Heart right ventricle (tissue), 16 donors: ENCODE data around the gene GNL2. TPM values are rescaled to one million over a fixed set of nuclear protein-coding genes. Genes with fewer than 3 reads are reported as not detected.

Source experiments
- ATAC-seq, 8 donors: fragments of 200-7000 bp; cut with Tn5 transposase; one replicate each; pipeline ENCODE4 v1.9.1; 2020; ENCODE audit warnings: mild to moderate bottlenecking in 8 of 8, moderate library complexity in 8 of 8, moderate number of reproducible peaks in 1 of 8
- DNase-seq, 2 donors: peaks; one replicate each; pipeline ENCODE4 v3.0.0-alpha.2; 2020
- H3K27ac ChIP-seq, 10 donors: fragments of 200-600 bp; sonication (generic) in 2 of 10; one replicate each; pipeline versions ENCODE4 v1.5.0 to v1.8.0; 2020 to 2022; ENCODE audit warnings: mild to moderate bottlenecking in 3 of 10
- H3K27me3 ChIP-seq, 7 donors: fragments of 200-600 bp; one replicate each; pipeline ENCODE4 v1.8.0; 2021 to 2022; ENCODE audit warnings: mild to moderate bottlenecking in 2 of 7
- H3K36me3 ChIP-seq, 9 donors: fragments of 200-600 bp; sonication (generic) in 1 of 9; one replicate each; pipeline versions ENCODE4 v1.5.0 to v1.8.0; 2020 to 2022; ENCODE audit warnings: mild to moderate bottlenecking in 2 of 9
- H3K4me1 ChIP-seq, 9 donors: fragments of 200-600 bp; sonication (generic) in 1 of 9; one replicate each; pipeline versions ENCODE4 v1.5.0 to v1.8.0; 2020 to 2022; ENCODE audit warnings: mild to moderate bottlenecking in 4 of 9
- H3K4me3 ChIP-seq, 10 donors: fragments of 200-600 bp; sonication (generic) in 2 of 10; one replicate each; pipeline versions ENCODE4 v1.5.0 to v1.8.0; 2020 to 2022; ENCODE audit warnings: mild to moderate bottlenecking in 7 of 10, moderate library complexity in 2 of 10
- H3K9me3 ChIP-seq, 11 donors: fragments of 200-600 bp in 10 of 11; sonication (generic) in 2 of 11; one replicate each; pipeline versions ENCODE4 v1.5.0 to v1.8.0; 2013 to 2022; ENCODE audit warnings: mild to moderate bottlenecking in 2 of 11, control low read depth in 1 of 11, moderate library complexity in 1 of 11
- WGBS, 2 donors: extraction: QIAGEN DNeasy Blood & Tissue Kit; methylation state at CpG; one replicate each; pipeline ENCODE4 v1.1.7; 2013; ENCODE audit warnings: inconsistent platforms in 1 of 2; 5-methylcytosine and 5-hydroxymethylcytosine counted together
- intact Hi-C, 10 donors: fragments of 100-400 bp; cut with DNase I; formaldehyde crosslinking; loops; one replicate each; pipeline versions ENCODE4 v1.11.1 to v1.14.2; 2022
- polyA plus RNA-seq, 2 donors: library from polyadenylated mRNA; stranded (reverse); fragments of 200-250 nt; gene quantifications; one replicate each; pipeline ENCODE4 v1.2.3, GENCODE V29; 2013
- total RNA-seq, 10 donors: library from RNA; stranded (reverse); fragmentation: NEBNext Ultra II Directional in 3 of 10; extraction: Animal tissue kit (Norgen Biotek cat#: 25700) in 3 of 10; gene quantifications; one replicate each; pipeline versions ENCODE4 v1.2.1 to v1.2.4, GENCODE V29; 2021 to 2023
- TF ChIP-seq, protein P1 (sequence below), 9 donors: fragments of 200-600 bp; sonication (generic) in 2 of 9; IDR thresholded peaks; one replicate each; pipeline versions ENCODE4 v1.5.0 to v1.8.0; 2021 to 2022; ENCODE audit warnings: antibody characterized with exemption in 9 of 9, mild to moderate bottlenecking in 5 of 9, moderate library complexity in 1 of 9
- donor health status: Arrhythmogenic right ventricular cardiomyopathy.
- donor health status: ischemic (EF 13 %, LVEDD 7.1; RV severe dilation, severe dysfunction).
- donor health status: healthy with polysubstance abuse.
- donor health status: DM: no; HTN: yes; CAD: no.
- donor health status: DM: no; HTN: no; CAD: no.
- donor health status: ischemic (EF 25% LVEDD 6.9; RV normal size, moderate dysfunction).
- donor health status: ischemic (EF 25% LVEDD 5.7; RV mildly dilated, moderate dysfunction).
- donor health status: healthy.
- donor health status: DM: yes; HTN: yes; CAD: no.
- donor health status: Ischemic cardiomyopathy.
- donor health status: ischemic (EF 35%, LVEDD 5.7; RV mildly dilated, moderate dysfunction).
- donor health status: nonischemic (EF 11% LVEDD 7.7; RV severe dilation, severe dysfunction).
- donor health status: DM: yes; HTN: yes; CAD: no.
- donor health status: PGD.
- donor health status: ischemic (EF 29% LVEDD 5.4; RV normal size, mild dysfunction).
- donor health status: nonischemic (EF 23%, LVEDD 6.1; RV moderate dilation, normal function).

GNL2 gene
- total and polyA plus RNA-seq, 12 donors = 20.2 to 196 (median 23.1) TPM

DNA sequence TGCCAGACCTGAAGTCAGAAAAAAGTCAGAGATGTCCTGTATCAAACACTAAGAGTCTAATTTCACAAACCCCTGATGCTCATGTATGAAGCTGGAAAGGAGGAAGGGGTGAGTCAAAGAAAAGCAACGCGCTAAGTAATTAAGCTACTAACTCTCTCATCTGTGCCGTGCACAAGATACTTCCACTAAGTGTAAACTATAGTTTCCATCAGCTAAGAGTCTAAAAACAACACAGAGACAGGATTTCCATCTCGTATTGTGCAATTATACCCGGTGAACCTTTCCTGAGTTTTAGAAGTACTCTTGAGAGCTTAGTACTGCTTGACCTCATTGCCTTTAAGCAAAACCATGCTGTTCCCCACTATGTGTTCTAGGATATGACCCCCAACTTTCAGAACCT lies 20.0 kb downstream of the GNL2 start:
- Histone ChIP-seq H3K27me3 (no peaks in the 10 kb centered on the region), H3K27ac (no peak overlapping the region), H3K9me3 (no peaks in the 10 kb centered on the region), H3K4me1 (peaks cover 0 to 2% (median 0%) of the 10 kb centered on the region in 9 donors), H3K36me3 (peaks cover 0 to 100% (median 68%) of the 10 kb centered on the region in 9 donors), H3K4me3 (no peak overlapping the region)
- ATAC-seq = no peak
- WGBS, 2 donors = 95% methylated on average over 5 of the region's 5 CpGs
- no peak for DNase-seq
- TF ChIP-seq, protein P1, sequence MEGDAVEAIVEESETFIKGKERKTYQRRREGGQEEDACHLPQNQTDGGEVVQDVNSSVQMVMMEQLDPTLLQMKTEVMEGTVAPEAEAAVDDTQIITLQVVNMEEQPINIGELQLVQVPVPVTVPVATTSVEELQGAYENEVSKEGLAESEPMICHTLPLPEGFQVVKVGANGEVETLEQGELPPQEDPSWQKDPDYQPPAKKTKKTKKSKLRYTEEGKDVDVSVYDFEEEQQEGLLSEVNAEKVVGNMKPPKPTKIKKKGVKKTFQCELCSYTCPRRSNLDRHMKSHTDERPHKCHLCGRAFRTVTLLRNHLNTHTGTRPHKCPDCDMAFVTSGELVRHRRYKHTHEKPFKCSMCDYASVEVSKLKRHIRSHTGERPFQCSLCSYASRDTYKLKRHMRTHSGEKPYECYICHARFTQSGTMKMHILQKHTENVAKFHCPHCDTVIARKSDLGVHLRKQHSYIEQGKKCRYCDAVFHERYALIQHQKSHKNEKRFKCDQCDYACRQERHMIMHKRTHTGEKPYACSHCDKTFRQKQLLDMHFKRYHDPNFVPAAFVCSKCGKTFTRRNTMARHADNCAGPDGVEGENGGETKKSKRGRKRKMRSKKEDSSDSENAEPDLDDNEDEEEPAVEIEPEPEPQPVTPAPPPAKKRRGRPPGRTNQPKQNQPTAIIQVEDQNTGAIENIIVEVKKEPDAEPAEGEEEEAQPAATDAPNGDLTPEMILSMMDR (IDR thresholded peaks at IDR 0.05) = no peak
- intact Hi-C loops = no loop called here

GRCh38 chr1:37574834-37575480 lies 20.8 kb downstream of the GNL2 start:
- ATAC-seq (no peak), DNase-seq (no peak)
- TF ChIP-seq, protein P1 (IDR thresholded peaks at IDR 0.05) = no peak
- intact Hi-C loops = no loop called here
- peaks cover 0 to 100% (median 70%) of the 10 kb centered on the region in 9 donors for H3K36me3 ChIP-seq
- 90 to 92% methylated on average over 7 of the region's 7 CpGs for WGBS, 2 donors
- no peaks in the 10 kb centered on the region for H3K4me1 ChIP-seq
- no peak overlapping the region for H3K27ac ChIP-seq
- H3K9me3 ChIP-seq = no peaks in the 10 kb centered on the region
- no peaks in the 10 kb centered on the region for H3K27me3 ChIP-seq
- H3K4me3 ChIP-seq = no peak overlapping the region

GRCh38 chr1:37570528-37571334 lies 25.0 kb downstream of the GNL2 start:
- H3K27ac ChIP-seq = no peak overlapping the region
- TF ChIP-seq, protein P1 (IDR thresholded peaks at IDR 0.05) = no peak
- no peak for DNase-seq
- 95 to 97% methylated on average over 3 of the region's 3 CpGs for WGBS, 2 donors
- H3K36me3 ChIP-seq = peaks cover 9 to 100% (median 86%) of the 10 kb centered on the region in 9 donors
- H3K4me1 ChIP-seq = no peaks in the 10 kb centered on the region
- no peaks in the 10 kb centered on the region for H3K27me3 ChIP-seq
- intact Hi-C loops = no loop called here
- no peak overlapping the region for H3K4me3 ChIP-seq
- no peak for ATAC-seq
- no peaks in the 10 kb centered on the region for H3K9me3 ChIP-seq

- no peaks in the 10 kb centered on the region for H3K27me3 ChIP-seq
- 63 to 79% methylated on average over 3 of the region's 3 CpGs for WGBS, 2 donors
- H3K4me3 ChIP-seq = no peak overlapping the region
- H3K27ac ChIP-seq = no peak overlapping the region
- ATAC-seq (no peak), DNase-seq (no peak)
- TF ChIP-seq, protein P1 (IDR thresholded peaks at IDR 0.05) = no peak
- H3K9me3 ChIP-seq = no peaks in the 10 kb centered on the region
- intact Hi-C loops = no loop called here
- peaks cover 0 to 98% (median 54%) of the 10 kb centered on the region in 9 donors for H3K36me3 ChIP-seq
- no peaks in the 10 kb centered on the region for H3K4me1 ChIP-seq
These were observed 28.7 kb downstream of the GNL2 start for GRCh38 chr1:37567023-37567422.
